Neutrophil (primary cell): Measurements from ENCODE around the gene DNMT3A.

Source experiments
- H3K27ac ChIP-seq: fragments of 200-600 bp; sonication (generic); 2 replicates; pipeline ENCODE4 v1.5.1; 2016; ENCODE audit warnings: mild to moderate bottlenecking, moderate library complexity
- H3K27me3 ChIP-seq: fragments of 200-600 bp; sonication (generic); 2 replicates; pipeline ENCODE4 v1.6.0; 2016; ENCODE audit warnings: mild to moderate bottlenecking
- H3K36me3 ChIP-seq: fragments of 200-600 bp; sonication (generic); 2 replicates; pipeline ENCODE4 v1.5.1; 2017
- H3K4me1 ChIP-seq, 2 experiments: fragments of 200-600 bp in 1 of 2; sonication (generic) in 1 of 2; 1 replicate in 1 of 2; 2 replicates in 1 of 2; pipeline versions ENCODE4 v1.5.1 to v1.6.1; 2013 to 2016; ENCODE audit warnings: low read depth in 1 of 2, low read length in 1 of 2, mild to moderate bottlenecking in 1 of 2, moderate library complexity in 1 of 2; ENCODE audit not compliant: control insufficient read depth in 1 of 2, insufficient read depth in 1 of 2
- H3K4me3 ChIP-seq, 2 experiments: fragments of 200-600 bp in 1 of 2; sonication (generic) in 1 of 2; 1 replicate in 1 of 2; 2 replicates in 1 of 2; pipeline ENCODE4 v1.5.1; 2013 to 2016; ENCODE audit warnings: low read depth in 1 of 2, low read length in 1 of 2, mild to moderate bottlenecking in 1 of 2, moderate library complexity in 1 of 2
- H3K9me3 ChIP-seq: fragments of 200-600 bp; sonication (generic); 2 replicates; pipeline ENCODE4 v1.5.1; 2016
- CTCF ChIP-seq: fragments of 200-600 bp; sonication (generic); IDR thresholded peaks from 2 replicates; pipeline ENCODE4 v1.5.1; 2016; ENCODE audit warnings: antibody characterized with exemption

DNMT3A gene

DNA sequence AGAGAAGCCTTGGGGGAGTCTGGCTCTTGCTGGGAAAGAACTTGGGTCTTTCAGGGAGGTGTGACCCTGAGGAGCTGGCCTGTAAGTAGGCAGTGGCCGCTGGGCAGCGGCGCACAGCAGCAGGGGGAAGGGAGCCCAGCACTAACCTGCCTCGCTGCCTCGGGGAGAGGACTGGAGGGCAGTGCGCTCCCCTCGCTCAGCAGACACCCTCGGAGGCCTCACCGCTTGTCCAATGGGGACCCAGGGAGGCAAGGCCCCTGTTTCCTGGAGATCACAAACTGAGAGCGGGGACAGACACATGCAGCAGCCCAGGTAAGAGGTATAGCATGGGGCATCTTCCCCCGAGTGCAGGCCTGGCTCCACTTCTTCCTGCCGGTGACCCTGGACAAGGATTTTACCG lies 3.3 kb downstream of the DNMT3A start:
- Histone ChIP-seq H3K9me3 (no peaks in the 10 kb centered on the region), H3K36me3 (no peaks in the 10 kb centered on the region), H3K4me3 (no peak overlapping the region), H3K27me3 (peaks cover 19% of the 10 kb centered on the region), H3K4me1 (peaks cover 8 to 20% of the 10 kb centered on the region in 2 experiments), H3K27ac (no peak overlapping the region)
- TF ChIP-seq CTCF = no peak

- Histone ChIP-seq H3K27me3 (peaks cover 14% of the 10 kb centered on the region), H3K4me1 (peaks cover 8 to 20% of the 10 kb centered on the region in 2 experiments), H3K27ac (no peak overlapping the region), H3K4me3 (no peak overlapping the region), H3K9me3 (no peaks in the 10 kb centered on the region), H3K36me3 (no peaks in the 10 kb centered on the region)
- TF ChIP-seq CTCF = no peak
Measured at GRCh38 chr2:25337891-25338290, 3.8 kb downstream of the DNMT3A start.

GRCh38 chr2:25337276-25337675 lies 4.4 kb downstream of the DNMT3A start:
- no peaks in the 10 kb centered on the region for H3K9me3 ChIP-seq
- H3K4me1 ChIP-seq = peaks cover 4 to 14% of the 10 kb centered on the region in 2 experiments
- no peak for TF ChIP-seq CTCF
- H3K27me3 ChIP-seq = peaks cover 8% of the 10 kb centered on the region
- H3K4me3 ChIP-seq = no peak overlapping the region
- no peaks in the 10 kb centered on the region for H3K36me3 ChIP-seq
- H3K27ac ChIP-seq = no peak overlapping the region

- H3K27me3 ChIP-seq = peaks cover 8% of the 10 kb centered on the region
- no peak for TF ChIP-seq CTCF
- no peak overlapping the region for H3K4me3 ChIP-seq
- H3K27ac ChIP-seq = no peak overlapping the region
- H3K36me3 ChIP-seq = no peaks in the 10 kb centered on the region
- H3K9me3 ChIP-seq = no peaks in the 10 kb centered on the region
- peaks cover 4 to 13% of the 10 kb centered on the region in 2 experiments for H3K4me1 ChIP-seq
Measured at GRCh38 chr2:25336383-25336841, 5.3 kb downstream of the DNMT3A start.

DNA sequence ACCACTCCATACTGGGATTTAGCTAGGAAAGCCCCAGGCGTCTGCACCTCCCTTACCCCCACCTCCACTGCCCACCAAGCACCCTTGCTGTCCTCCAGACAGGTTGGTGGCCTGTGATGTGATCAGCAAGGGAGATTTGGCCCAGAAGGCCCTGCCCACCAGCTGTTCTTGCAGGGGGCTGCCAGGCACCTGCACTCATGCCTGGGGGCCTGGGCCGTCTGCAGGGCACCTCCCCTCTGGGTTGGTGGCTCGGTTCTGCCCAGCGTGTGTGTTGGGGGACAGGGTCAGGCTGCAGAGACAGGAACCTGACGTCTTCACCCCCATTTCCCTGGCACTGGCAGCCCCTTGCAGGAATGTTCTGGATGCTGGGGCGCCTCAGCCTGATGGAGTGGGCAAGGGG lies 5.8 kb downstream of the DNMT3A start:
- H3K4me1 ChIP-seq = peaks cover 4 to 13% of the 10 kb centered on the region in 2 experiments
- no peak overlapping the region for H3K27ac ChIP-seq
- H3K27me3 ChIP-seq = peaks cover 8% of the 10 kb centered on the region
- H3K4me3 ChIP-seq = no peak overlapping the region
- H3K36me3 ChIP-seq = no peaks in the 10 kb centered on the region
- no peak for TF ChIP-seq CTCF
- H3K9me3 ChIP-seq = no peaks in the 10 kb centered on the region

DNA sequence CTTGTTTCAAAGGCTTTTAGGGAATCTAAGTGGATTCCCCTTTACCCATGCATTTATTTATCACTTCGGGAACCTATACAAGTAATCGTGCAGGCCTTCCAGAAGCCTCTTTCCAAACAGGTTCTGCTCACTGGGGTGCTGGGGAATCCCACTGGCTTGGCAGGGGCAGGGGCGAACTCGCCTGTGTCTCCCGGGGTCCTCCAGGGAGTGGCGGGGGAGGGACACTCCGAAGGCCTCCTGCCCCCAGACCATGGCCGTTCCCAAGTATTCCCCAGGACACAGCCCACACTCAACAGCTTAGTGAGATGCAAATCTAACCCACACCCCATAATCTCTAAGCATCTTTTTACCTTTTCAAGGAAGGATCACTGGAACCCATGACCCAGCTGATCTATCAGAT lies 6.5 kb downstream of the DNMT3A start:
- Histone ChIP-seq H3K27me3 (peaks cover 7% of the 10 kb centered on the region), H3K4me3 (no peak overlapping the region), H3K4me1 (peaks cover 4 to 10% of the 10 kb centered on the region in 2 experiments), H3K9me3 (no peaks in the 10 kb centered on the region), H3K27ac (no peak overlapping the region), H3K36me3 (no peaks in the 10 kb centered on the region)
- TF ChIP-seq CTCF = no peak
